ENCODE data around the gene UTP14C.

DNA sequence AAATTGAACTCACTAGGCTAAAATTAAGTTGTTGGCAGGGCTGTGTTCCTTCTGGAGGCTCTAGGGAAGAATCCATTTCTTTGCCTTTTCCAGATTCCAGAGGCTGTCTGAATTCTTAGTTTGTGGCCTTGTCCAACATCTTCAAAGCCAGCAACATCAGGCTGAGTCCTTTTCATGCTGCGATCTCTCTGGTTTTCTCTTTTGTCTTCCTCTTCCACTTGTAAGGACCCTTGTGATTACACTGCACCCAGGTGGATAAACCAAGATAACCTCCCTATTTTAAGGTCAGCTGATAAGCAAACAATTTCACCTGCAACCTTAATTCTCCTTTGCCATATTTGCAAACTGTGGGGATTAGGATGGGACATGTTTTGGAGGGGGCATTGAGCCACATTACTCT lies 11.5 kb downstream of the UTP14C start:
- TF ChIP-seq, protein P1, sequence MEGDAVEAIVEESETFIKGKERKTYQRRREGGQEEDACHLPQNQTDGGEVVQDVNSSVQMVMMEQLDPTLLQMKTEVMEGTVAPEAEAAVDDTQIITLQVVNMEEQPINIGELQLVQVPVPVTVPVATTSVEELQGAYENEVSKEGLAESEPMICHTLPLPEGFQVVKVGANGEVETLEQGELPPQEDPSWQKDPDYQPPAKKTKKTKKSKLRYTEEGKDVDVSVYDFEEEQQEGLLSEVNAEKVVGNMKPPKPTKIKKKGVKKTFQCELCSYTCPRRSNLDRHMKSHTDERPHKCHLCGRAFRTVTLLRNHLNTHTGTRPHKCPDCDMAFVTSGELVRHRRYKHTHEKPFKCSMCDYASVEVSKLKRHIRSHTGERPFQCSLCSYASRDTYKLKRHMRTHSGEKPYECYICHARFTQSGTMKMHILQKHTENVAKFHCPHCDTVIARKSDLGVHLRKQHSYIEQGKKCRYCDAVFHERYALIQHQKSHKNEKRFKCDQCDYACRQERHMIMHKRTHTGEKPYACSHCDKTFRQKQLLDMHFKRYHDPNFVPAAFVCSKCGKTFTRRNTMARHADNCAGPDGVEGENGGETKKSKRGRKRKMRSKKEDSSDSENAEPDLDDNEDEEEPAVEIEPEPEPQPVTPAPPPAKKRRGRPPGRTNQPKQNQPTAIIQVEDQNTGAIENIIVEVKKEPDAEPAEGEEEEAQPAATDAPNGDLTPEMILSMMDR (conservative IDR thresholded peaks at IDR 0.05 in 1 of 2, IDR thresholded peaks at IDR 0.05 in 1 of 2; ENCODE audit: extremely low read depth in 1 of 2, insufficient read depth in 1 of 2, low read depth in 1 of 2, low read length in 2 of 2), result no peak
- TF ChIP-seq EZH2 (IDR thresholded peaks at IDR 0.05; ENCODE audit: borderline replicate concordance, low read length), result no peak
